NOMO-1 (cell line): ENCODE results near the gene KMT5B.

Experiments
- DNase-seq, 2 experiments: peaks; one replicate each; lab custom pipeline; 2025; ENCODE audit not compliant: unreplicated experiment in 2 of 2; lab: John Stamatoyannopoulos, UW

KMT5B gene

GRCh38 chr11:68216171-68216938, 3.3 kb upstream of the KMT5B start:
- DNase-seq, result no peak

GRCh38 chr11:68215524-68216170, 2.6 kb upstream of the KMT5B start:
- DNase-seq, result no peak

GRCh38 chr11:68215087-68215445, 2.0 kb upstream of the KMT5B start:
- DNase-seq, result no peak

- DNase-seq, result no peak
These were observed 1.3 kb upstream of the KMT5B start for GRCh38 chr11:68214173-68215086.

GRCh38 chr11:68213555-68214172, 568 bp upstream of the KMT5B start:
- peak; percentile 66 to 70 for DNase-seq

GRCh38 chr11:68212421-68213134, 518 bp downstream of the KMT5B start:
- DNase-seq, result peak; percentile 72 to 82

- no peak for DNase-seq
These were observed 1.6 kb downstream of the KMT5B start for GRCh38 chr11:68211546-68211945.

- DNase-seq, result peak in 1 of 2 experiments; percentile 74
These were observed 6.9 kb downstream of the KMT5B start for GRCh38 chr11:68206211-68206610.

- DNase-seq, result no peak
These were observed 8.7 kb downstream of the KMT5B start for GRCh38 chr11:68204402-68204801.

- DNase-seq, result no peak
These were observed 10.9 kb downstream of the KMT5B start for GRCh38 chr11:68202165-68202564.

- DNase-seq, result no peak
These were observed 11.6 kb downstream of the KMT5B start for GRCh38 chr11:68201492-68201891.

- DNase-seq, result no peak
These were observed 12.5 kb downstream of the KMT5B start for GRCh38 chr11:68200639-68201038.

GRCh38 chr11:68199295-68199987, 13.7 kb downstream of the KMT5B start:
- no peak for DNase-seq

GRCh38 chr11:68196219-68196618, 16.9 kb downstream of the KMT5B start:
- no peak for DNase-seq

GRCh38 chr11:68194675-68195294, 18.3 kb downstream of the KMT5B start:
- DNase-seq, result no peak

- no peak for DNase-seq
These were observed 20.1 kb downstream of the KMT5B start for GRCh38 chr11:68193018-68193417.

- no peak for DNase-seq
These were observed 21.2 kb downstream of the KMT5B start for GRCh38 chr11:68191661-68192579.

- no peak for DNase-seq
These were observed 23.2 kb downstream of the KMT5B start for GRCh38 chr11:68189888-68190287.
